OCI-LY7 (cell line): ENCODE measurements around the gene TSPAN5. TPM values are rescaled to one million over a fixed set of nuclear protein-coding genes. Genes with fewer than 3 reads are reported as not detected.

Experiments used
- BruUV-seq: library from RNA; stranded (reverse); fragments of 400-500 nt; replicated peaks from 2 replicates; lab custom pipeline; 2021; lab: Mats Ljungman, UMichigan
- CTCF ChIA-PET: fragments of 300-600 bp; sonication (Branson Sonifier 250); formaldehyde crosslinking; loops from one replicate; lab custom pipeline; 2022; ENCODE audit warnings: antibody characterized with exemption; ENCODE audit not compliant: unreplicated experiment; lab: Charles Lee
- POLR2A ChIA-PET: fragments of 300-600 bp; sonication (Branson Sonifier 250); formaldehyde crosslinking; loops from one replicate; lab custom pipeline; 2022; ENCODE audit warnings: antibody characterized with exemption; lab: Charles Lee
- DNase-seq: peaks from one replicate; pipeline ENCODE4 v3.0.0-alpha.2; 2015; ENCODE audit warnings: low spot score
- H2AFZ ChIP-seq: fragments of 200-600 bp; sonication (generic), shearing (Covaris generic); 2 replicates; pipeline ENCODE4 v1.6.1; 2014; ENCODE audit warnings: mild to moderate bottlenecking, antibody characterized with exemption, low read length, moderate library complexity
- H3K27ac ChIP-seq: fragments of 200-600 bp; sonication (generic); 2 replicates; pipeline ENCODE4 v1.5.1; 2014; ENCODE audit warnings: mixed run types, low read depth, mild to moderate bottlenecking, moderate library complexity, low read length, inconsistent platforms; ENCODE audit not compliant: poor library complexity, severe bottlenecking
- H3K36me3 ChIP-seq: fragments of 200-600 bp; sonication (generic); 2 replicates; pipeline ENCODE4 v1.6.1; 2014; ENCODE audit warnings: mild to moderate bottlenecking, antibody characterized with exemption, low read length, moderate library complexity, mixed read lengths; ENCODE audit not compliant: insufficient read depth
- H3K4me1 ChIP-seq: fragments of 200-600 bp; sonication (generic); 2 replicates; pipeline ENCODE4 v1.5.1; 2014; ENCODE audit warnings: mild to moderate bottlenecking, low read length; ENCODE audit not compliant: insufficient read depth, poor library complexity, severe bottlenecking
- H3K4me2 ChIP-seq: fragments of 200-600 bp; sonication (generic); 2 replicates; pipeline ENCODE4 v1.6.1; 2014; ENCODE audit warnings: mild to moderate bottlenecking, low read length
- H3K4me3 ChIP-seq: fragments of 200-600 bp; sonication (generic); 2 replicates; pipeline ENCODE4 v1.5.1; 2014; ENCODE audit warnings: mild to moderate bottlenecking, low read depth, low read length; ENCODE audit not compliant: poor library complexity, severe bottlenecking
- H3K79me2 ChIP-seq: fragments of 200-600 bp; sonication (generic); 2 replicates; pipeline ENCODE4 v1.6.1; 2016; ENCODE audit warnings: low read depth, mild to moderate bottlenecking, low read length, moderate library complexity, mixed read lengths; ENCODE audit not compliant: insufficient read depth
- H3K9me2 ChIP-seq: fragments of 200-600 bp; sonication (generic); 2 replicates; pipeline ENCODE4 v1.6.1; 2016; ENCODE audit warnings: mild to moderate bottlenecking, low read length, mixed read lengths; ENCODE audit not compliant: insufficient read depth
- H3K9me3 ChIP-seq: fragments of 200-600 bp; sonication (generic); 2 replicates; pipeline ENCODE4 v1.6.1; 2014; ENCODE audit warnings: mild to moderate bottlenecking, mixed run types, low read length, mixed read lengths
- H4K20me1 ChIP-seq: fragments of 200-600 bp; sonication (generic); 2 replicates; pipeline ENCODE4 v1.6.1; 2014; ENCODE audit warnings: mild to moderate bottlenecking, antibody characterized with exemption, low read length, moderate library complexity, mixed read lengths; ENCODE audit not compliant: insufficient read depth
- EZH2phosphoT487 ChIP-seq: fragments of 200-600 bp; sonication (generic); IDR thresholded peaks from 2 replicates; pipeline ENCODE4 v1.6.1; 2018; ENCODE audit warnings: low read depth, borderline replicate concordance, mild to moderate bottlenecking, mixed run types, antibody characterized with exemption, low read length, moderate library complexity, mixed read lengths
- intact Hi-C: fragments of 100-400 bp; cut with micrococcal nuclease; formaldehyde crosslinking; loops from one replicate; pipeline ENCODE4 v1.10.0; 2022; ENCODE audit not compliant: unreplicated experiment
- total RNA-seq, 2 experiments: library from RNA; depleted of rRNA in 1 of 2; stranded (reverse); fragments of >200 nt in 1 of 2; shearing (Covaris generic) in 1 of 2; gene quantifications; 2 replicates each; pipeline ENCODE4 v1.2.3, GENCODE V29; 2014 to 2022
- TF ChIP-seq, protein P1 (sequence below): fragments of 200-600 bp; sonication (generic); conservative IDR thresholded peaks from 2 replicates; pipeline ENCODE4 v1.5.1; 2014; ENCODE audit warnings: mild to moderate bottlenecking, antibody characterized with exemption, low read length, moderate library complexity, mixed read lengths

Gene TSPAN5
- total RNA-seq, 2 experiments from 2014 or later = not detected

DNA sequence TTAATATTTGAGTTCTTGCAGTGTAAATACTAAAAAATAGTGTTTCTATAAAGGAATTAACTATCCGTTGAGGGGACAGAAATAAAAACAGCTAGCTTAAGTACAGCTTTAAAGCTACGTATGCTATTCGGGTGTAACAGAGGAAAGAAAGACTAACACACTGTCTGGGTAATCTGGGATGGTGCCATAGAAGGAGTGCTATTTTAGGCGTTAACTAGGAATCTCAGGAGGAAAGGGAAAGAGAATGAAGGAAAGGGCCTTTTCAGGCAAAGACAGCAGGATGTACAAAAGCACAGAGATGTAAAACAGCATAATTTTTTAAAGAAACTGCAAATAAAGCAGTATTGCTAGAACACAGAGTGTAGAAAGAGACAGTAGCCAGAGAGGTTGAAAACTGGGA is 235.4 kb downstream of the TSPAN5 start:
- TF ChIP-seq, protein P1, sequence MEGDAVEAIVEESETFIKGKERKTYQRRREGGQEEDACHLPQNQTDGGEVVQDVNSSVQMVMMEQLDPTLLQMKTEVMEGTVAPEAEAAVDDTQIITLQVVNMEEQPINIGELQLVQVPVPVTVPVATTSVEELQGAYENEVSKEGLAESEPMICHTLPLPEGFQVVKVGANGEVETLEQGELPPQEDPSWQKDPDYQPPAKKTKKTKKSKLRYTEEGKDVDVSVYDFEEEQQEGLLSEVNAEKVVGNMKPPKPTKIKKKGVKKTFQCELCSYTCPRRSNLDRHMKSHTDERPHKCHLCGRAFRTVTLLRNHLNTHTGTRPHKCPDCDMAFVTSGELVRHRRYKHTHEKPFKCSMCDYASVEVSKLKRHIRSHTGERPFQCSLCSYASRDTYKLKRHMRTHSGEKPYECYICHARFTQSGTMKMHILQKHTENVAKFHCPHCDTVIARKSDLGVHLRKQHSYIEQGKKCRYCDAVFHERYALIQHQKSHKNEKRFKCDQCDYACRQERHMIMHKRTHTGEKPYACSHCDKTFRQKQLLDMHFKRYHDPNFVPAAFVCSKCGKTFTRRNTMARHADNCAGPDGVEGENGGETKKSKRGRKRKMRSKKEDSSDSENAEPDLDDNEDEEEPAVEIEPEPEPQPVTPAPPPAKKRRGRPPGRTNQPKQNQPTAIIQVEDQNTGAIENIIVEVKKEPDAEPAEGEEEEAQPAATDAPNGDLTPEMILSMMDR = no peak
- TF ChIP-seq EZH2phosphoT487 = no peak
- Histone ChIP-seq H3K9me3 (no peaks in the 10 kb centered on the region), H3K4me3 (no peak overlapping the region), H3K4me1 (no peaks in the 10 kb centered on the region), H3K9me2 (no peaks in the 10 kb centered on the region), H4K20me1 (no peaks in the 10 kb centered on the region), H3K4me2 (no peak overlapping the region), H3K36me3 (peaks cover 63% of the 10 kb centered on the region), H3K27ac (no peak overlapping the region), H2AFZ (no peak overlapping the region), H3K79me2 (no peaks in the 10 kb centered on the region)
- BruUV-seq = no TSS peak
- intact Hi-C loops = no loop called here
- DNase-seq = no peak
- ChIA-PET POLR2A (interaction anchor here (0.6 to 1.1 kb wide), 4 partner anchors 11 to 1002 kb away, joined by 3 read pairs; no protein-coding TSS in a partner anchor), CTCF (interaction anchor here (0.9 kb wide), 1 partner anchor 19 kb away, joined by 3 read pairs; no protein-coding TSS in a partner anchor)

DNA sequence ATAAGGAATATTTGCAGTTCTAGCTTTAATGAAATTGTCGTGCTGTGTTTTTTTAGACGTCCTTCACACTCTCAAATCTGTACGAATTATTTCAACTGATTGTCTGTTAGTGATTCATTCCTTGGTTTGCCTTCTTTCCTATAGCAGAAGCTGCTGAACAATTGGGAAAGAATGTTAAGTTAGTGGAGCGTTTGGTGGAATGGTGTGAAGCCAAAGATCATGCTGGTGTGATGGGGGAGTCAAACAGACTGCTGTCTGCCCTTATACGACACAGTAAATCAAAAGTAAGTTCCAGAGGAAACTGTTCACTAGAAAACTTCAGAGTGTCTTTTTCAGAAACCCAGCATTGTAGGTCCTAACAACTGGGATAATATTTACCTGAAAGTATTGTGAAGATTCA is 237.3 kb downstream of the TSPAN5 start:
- Histone ChIP-seq H4K20me1 (no peaks in the 10 kb centered on the region), H3K4me3 (no peak overlapping the region), H3K79me2 (no peaks in the 10 kb centered on the region), H3K27ac (no peak overlapping the region), H3K4me2 (no peak overlapping the region), H3K36me3 (peaks cover 79% of the 10 kb centered on the region), H3K9me3 (no peaks in the 10 kb centered on the region), H3K4me1 (no peaks in the 10 kb centered on the region), H2AFZ (no peak overlapping the region), H3K9me2 (no peaks in the 10 kb centered on the region)
- no peak for TF ChIP-seq EZH2phosphoT487
- TF ChIP-seq, protein P1 = no peak
- ChIA-PET POLR2A (interaction anchor here (0.7 to 1.4 kb wide), 3 partner anchors 13 to 123 kb away, joined by 3 to 4 read pairs (median 3); no protein-coding TSS in a partner anchor), CTCF (no interaction called here)
- no peak for DNase-seq
- BruUV-seq = no TSS peak
- intact Hi-C loops = no loop called here
